Left colon (tissue), 2 donors: ENCODE results near the gene TBC1D5. TPM values are rescaled to one million over a fixed set of nuclear protein-coding genes. Genes with fewer than 3 reads are reported as not detected.
"Not testable (repeated sequence)": the region's sequence is repeated elsewhere in the genome, so short reads cannot be mapped to it uniquely, and the experiment has no call there.

Experiments
- ATAC-seq: fragments of 200-7000 bp; cut with Tn5 transposase; one replicate; pipeline ENCODE4 v1.9.1; 2020; ENCODE audit warnings: mild to moderate bottlenecking, moderate library complexity
- DNase-seq, 2 donors: peaks; one replicate each; pipeline ENCODE4 v3.0.0-alpha.2; 2020
- intact Hi-C, 2 donors: fragments of 100-400 bp; cut with DNase I in 1 of 2; cut with micrococcal nuclease in 1 of 2; formaldehyde crosslinking; loops; one replicate each; pipeline versions ENCODE4 v1.11.2 to v1.14.0; 2022; cut with DNase I, micrococcal nuclease
- total RNA-seq, 2 donors: library from RNA; stranded (reverse); fragmentation: NEBNext Ultra II Directional; extraction: Animal tissue kit (Norgen Biotek cat#: 25700); gene quantifications; one replicate each; pipeline ENCODE4 v1.2.1, GENCODE V29; 2021
- donor health status: DM: no; HTN: no; CAD: no.
- donor health status: DM: yes; HTN: yes; CAD: no.

TBC1D5 gene
- total RNA-seq, 2 donors from 2014 or later, result 32.4 to 34.7 TPM

DNA sequence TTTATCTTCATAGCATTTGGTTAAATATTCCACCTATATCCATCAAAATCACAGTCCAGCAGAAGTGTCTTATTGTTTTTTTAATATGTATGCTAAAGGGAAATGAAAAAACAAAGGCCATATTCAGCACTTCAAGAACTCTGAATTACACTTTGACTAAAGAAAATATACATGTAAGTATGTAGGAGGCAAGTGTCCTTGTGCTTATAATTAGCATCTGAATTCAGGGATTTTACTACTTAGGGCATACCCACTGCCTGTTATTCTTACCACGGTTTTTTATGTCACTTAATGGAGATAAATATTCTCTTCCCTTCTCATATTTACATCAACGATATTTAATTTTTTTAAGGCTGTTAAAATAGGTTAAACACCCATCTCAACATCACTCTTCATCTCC, 117.3 kb downstream of the TBC1D5 start:
- no peak for ATAC-seq
- DNase-seq, result no peak
- intact Hi-C loops, result no loop called here

DNA sequence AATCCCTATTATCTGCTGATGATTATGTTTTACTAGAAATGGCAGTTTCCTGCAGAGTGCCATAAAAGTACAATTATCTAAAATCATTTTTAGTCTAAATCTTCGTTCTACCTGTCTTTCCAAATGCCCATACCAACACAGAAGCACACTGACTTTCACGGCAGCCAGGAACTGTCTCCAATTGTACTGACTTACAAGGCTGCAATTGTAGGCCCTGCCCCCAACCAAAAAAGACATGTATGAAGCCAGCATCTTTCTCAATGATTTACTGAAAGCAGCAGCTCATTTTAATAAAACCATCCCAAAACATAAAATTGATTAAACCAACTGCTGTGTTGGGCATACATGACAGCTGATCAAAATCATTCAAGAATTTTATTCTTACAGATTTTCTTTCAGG, 119.0 kb downstream of the TBC1D5 start:
- ATAC-seq (no peak), DNase-seq (no peak)
- intact Hi-C loops, result no loop called here

DNA sequence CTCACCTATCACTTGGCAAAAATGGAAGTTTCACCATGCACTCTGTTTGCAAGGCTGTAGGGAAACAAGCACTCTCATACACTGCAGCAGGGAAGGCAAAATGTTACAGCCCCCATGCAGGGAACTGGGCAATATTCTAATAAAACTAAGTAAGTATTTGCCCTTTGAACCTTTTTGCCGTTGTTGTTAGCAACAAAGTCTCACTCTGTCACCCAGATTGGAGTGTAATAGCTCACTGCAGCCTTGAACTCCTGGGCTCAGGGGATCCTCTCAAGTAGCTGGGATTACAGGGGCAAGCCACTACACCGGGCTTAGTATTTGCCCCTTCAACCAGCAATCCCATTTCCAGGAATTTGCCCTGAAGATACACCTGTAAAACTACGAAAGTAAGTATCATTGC, 122.5 kb downstream of the TBC1D5 start:
- peak; percentile 19 for ATAC-seq
- intact Hi-C loops, result no loop called here
- no peak for DNase-seq

DNA sequence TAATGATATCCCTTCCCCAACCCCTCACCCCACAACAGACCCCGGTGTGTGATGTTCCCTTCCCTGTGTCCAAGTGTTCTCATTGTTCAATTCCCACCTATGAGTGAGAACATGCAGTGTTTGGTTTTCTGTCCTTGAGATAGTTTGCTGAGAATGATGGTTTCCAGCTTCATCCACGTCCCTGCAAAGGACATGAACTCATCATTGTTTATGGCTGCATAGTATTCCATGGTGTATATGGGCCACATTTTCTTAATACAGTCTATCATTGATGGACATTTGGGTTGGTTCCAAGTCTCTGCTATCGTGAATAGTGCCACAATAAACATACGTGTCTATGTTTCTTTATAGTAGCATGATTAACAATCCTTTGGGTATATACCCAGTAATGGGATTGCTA, 129.4 kb downstream of the TBC1D5 start:
- ATAC-seq, intact Hi-C loops, DNase-seq: not testable (repeated sequence)

DNA sequence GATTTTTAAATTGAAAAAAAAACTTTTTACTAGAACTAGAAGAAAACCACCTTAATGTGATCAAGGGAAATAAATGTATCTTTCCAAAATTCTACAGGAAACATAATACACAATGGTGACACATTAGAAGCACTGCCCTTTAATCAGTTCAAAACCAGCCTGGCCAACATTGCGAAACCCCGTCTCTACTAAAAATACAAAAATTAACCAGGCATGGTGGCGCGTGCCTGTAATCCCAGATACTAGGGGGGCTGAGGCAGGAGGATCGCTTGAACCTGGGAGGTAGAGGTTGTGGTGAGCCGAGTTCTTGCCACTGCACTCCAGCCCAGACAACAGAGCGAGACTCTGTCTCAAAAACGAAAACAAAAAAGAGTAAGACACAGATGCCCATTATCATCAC, 134.5 kb downstream of the TBC1D5 start:
- ATAC-seq, result no peak
- DNase-seq, result no peak
- intact Hi-C loops, result no loop called here

DNA sequence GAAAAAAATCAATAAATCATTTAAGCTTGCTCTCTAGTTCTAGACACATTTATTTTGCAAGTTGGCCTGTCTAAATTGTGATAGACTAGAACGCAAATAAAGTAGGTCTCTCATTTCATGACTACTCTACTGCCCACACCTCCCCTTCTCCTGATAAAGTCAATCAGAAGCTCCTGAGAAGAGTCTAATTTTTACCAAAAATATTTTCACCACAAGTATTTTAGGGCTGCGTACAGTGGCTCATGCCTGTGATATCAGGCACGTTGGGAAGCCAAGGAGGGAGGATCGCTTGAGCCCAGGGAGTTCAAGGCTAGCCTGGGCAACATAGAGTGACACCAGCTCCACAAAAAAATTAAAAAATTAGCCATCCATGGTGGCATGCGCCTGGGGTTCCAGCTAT, 136.5 kb downstream of the TBC1D5 start:
- intact Hi-C loops, result no loop called here
- no peak for DNase-seq
- ATAC-seq, result no peak

DNA sequence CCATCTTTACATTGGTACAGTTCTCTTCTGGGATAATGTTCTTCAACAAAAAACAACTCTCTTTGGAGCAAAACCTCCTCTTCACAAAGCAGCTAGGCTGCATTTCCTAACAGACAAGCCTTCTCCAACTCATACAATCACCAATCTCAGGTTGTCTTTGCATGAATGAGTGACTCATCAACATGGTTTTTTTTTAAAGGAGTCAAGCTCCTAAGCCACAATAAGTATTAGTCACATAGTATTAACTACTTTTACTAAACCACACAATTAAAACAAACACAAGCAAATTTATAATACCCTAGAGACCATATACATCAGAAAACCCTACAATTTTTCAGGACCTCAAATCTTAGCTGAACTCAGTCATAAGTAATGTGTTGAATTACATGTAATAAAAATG, 137.4 kb downstream of the TBC1D5 start:
- intact Hi-C loops, result no loop called here
- ATAC-seq, result no peak
- no peak for DNase-seq

DNA sequence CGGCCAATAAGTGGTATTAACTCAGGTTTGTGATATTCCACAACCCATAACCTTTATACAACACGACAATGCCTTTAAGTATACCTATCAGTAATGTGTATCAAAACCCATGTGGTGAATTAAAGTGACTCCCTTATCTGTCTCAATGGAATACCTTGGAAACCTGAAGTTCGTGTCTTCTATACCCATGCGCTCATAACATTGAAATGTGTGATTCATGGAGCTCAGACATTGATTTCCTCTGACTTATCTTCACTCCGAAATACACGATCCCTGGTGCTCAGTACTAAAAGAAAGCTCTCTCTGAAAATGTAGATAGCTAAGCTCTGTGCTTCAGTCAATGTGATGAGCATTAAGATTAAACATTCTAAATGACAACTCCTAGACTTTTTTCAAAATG, 140.3 kb downstream of the TBC1D5 start:
- ATAC-seq, result no peak
- no peak for DNase-seq
- intact Hi-C loops, result no loop called here

DNA sequence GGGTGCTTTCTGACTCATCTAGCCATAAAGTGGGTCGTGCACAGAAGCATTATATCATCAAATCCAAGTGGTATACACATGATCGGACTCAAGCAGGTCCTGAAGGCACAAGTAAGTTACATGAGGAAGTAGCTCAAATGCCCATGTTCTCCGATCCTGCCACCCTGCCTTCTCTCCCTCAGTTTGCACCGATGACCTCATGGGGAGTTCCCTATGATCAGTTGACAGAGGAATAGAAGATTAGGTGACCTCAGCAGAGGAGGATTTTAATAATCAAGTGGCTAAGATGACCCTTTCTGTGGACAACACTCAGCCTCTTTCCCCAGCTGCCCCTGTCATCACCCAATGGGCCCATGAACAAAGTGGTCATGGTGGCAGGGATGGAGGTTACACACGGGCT, 149.5 kb downstream of the TBC1D5 start:
- no peak for ATAC-seq
- DNase-seq, result no peak
- intact Hi-C loops, result no loop called here

DNA sequence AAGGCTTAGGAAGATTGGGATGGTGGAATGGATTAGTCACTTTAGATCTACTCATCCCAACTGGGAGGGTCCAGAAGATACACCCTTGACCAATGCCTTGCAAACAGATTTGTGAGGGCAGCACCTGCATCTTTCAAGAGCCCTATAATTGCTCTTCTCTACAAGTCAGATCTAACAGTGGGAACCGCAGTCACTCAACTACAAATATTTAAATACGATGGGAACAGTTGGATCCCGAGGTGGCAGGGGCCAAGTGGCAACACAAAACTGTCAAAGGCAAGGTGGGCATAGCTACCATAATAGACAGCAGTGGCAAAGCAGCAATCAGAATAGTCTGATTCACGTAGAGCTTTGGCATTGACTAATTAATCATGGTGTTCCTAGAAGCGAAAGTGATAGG, 152.0 kb downstream of the TBC1D5 start:
- DNase-seq (no peak), ATAC-seq (no peak)
- intact Hi-C loops, result no loop called here

DNA sequence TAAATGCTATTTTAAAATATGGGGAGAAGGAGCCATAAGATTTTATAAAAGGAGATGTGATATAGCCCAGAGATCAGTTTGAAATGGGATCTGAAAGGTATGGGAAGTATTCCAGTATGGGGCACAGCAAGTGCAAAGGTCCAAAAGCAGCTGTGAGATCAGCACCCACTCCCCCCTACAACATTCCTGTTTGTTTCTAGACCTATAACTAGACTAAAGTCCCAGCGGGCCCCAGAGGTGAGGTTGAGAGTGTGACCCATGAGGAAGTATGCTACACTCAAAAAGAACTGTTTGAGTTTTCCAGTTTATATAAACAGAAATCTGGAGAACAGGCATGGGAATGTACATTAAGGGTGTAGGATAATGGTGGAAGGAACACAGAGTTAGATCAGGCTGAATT, 152.5 kb downstream of the TBC1D5 start:
- intact Hi-C loops, result no loop called here
- ATAC-seq, result no peak

DNA sequence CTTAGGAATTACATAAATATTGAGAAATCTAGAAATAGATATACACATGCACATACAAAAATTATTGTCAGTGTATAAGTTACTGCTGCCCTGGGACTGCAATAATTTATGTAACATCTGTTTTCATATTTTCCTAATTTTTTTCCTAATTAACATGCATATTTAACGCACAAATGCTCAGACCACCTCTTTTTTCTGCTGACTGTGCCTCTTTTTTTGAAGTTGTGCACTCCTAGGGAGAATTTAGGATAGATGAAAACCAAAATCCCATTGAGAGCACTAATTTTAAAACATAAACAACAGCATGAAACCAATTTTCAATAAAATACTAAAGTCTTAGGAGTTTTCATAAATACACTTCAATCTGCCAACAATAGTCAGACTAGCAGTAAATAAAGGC, 154.0 kb downstream of the TBC1D5 start:
- no peak for DNase-seq
- intact Hi-C loops, result no loop called here
- ATAC-seq, result no peak

More for the DNA sequence above, 152.5 kb downstream of the TBC1D5 start:
- DNase-seq, result no peak

DNA sequence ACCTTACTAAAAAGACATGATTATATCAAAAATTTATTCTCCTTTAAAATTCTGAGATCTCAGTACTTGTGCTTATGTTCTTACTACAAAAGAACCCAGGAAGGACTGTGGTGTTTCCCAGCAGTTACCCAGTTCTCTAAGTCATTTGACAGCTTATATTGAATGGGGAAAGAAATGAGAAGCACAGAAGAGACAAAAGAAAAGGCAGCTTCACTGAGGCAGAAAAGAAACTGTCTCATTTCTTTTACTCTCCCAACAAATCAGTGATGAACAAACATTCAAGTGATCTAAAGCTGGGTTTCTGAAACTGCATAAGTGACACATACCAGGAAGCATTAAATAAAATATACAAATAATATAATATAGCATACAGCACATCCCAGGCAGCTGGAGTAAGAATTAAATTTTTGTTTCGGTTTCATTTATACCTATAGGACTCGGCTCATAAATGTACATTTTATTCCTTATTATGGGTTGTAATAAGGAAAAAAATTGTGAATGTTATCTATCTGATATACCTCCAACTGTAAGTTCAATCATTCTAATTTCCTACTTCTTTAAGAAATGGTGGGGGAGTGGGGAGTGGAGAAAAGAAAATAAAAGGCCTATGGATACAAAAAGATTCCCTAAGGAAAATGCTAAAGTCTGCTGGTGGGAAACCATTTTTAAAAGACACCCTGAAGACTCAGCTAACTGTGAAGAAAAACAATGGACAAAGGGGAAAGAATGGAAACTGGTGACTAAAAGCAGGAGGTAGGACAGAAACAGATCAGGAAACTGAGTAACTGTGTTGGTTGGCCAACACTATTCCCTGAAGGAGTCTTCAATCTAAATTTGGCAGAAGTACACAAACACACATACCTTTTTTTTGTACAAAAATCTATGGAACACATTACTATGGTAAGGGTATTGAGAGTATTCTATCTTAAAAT, 156.8 kb downstream of the TBC1D5 start:
- intact Hi-C loops, result no loop called here
- peak; percentile 96 for ATAC-seq
- DNase-seq, result no peak

DNA sequence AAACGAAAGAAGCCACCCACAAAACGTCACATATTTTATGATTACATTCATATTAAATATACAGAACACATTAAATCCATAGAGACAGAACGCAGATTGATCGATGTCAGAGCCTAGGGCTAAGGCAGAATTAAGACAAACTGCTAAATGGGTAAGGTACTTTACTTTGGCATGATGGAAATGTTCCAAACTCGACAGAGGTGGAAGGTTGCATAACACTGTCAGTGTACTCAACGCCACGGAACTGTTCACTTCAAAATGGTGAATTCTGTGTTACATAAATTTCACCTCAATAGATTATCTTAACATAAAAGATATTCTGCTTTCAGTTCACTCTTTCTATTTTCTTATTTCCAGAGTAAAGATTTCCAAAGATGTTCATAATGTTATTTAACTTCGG, 158.4 kb downstream of the TBC1D5 start:
- DNase-seq (no peak), ATAC-seq (no peak)
- intact Hi-C loops, result no loop called here

DNA sequence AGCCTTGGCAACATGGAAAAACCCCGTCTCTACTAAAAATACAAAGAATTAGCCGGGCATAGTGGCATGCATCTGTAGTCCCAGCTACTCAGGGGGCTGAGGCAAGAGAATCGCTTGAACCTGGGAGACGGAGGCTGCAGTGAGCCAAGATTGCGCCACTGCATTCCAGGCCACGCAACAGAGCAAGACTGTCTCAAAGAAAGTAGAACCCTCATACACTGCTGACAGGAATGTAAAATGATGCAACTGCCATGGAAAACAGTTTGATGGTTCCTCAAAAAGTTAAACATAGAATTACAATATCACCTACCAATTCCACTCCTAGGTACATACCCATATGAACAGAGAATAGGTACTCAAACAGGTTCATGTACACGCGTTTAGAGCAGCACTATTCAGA, 158.9 kb downstream of the TBC1D5 start:
- DNase-seq (no peak), ATAC-seq (no peak)
- intact Hi-C loops, result no loop called here

DNA sequence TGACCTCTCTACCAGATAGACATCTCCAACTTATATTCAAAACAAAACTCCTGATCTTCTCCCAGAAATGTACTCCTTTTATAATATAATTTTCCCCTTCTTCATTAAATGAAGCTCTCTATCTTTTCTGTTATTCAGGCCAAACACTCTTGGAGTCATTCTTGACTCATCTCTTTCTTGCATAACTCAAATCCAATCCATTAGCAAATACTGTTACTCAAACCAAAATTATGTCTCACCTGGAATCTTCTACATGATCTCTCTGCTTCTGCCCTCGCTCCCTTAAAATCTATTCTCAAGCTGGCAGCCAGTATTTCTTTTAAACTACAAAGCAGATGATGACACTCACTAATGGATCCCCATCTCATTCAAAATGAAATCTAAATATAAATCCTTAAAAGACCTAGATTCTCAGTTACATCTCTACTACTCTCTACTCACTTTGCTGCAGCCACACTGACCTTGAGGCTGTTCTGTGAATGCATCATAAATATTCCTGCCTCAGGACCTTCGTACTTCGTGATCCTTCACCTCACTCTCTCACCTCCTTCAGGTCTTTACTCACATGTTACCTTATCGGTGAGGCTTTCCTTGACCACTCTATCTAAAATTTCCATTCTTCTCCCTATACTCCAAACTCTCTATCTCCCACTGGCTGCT, 160.9 kb downstream of the TBC1D5 start:
- intact Hi-C loops, result no loop called here
- ATAC-seq, result no peak

DNA sequence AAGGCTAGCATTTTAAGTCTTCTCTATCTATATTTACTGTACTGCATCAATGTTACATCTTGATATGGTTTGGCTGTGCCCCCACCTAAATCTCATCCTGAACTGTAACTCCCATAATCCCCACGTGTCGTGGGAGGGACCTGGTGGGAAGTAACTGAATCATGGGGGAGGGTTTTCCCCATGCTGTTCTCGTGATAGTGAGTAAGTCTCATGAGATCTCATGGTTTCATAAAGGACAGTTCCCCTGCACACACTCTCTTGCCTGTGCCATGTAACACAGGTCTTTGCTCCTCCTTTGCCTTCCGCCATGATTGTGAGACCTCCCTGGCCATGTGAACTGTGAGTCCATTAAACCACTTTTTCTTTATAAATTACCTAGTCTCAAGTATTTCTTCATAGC, 161.5 kb downstream of the TBC1D5 start:
- intact Hi-C loops, result no loop called here
- ATAC-seq, result no peak
- DNase-seq, result no peak

More for the DNA sequence above, 160.9 kb downstream of the TBC1D5 start:
- DNase-seq, result no peak

DNA sequence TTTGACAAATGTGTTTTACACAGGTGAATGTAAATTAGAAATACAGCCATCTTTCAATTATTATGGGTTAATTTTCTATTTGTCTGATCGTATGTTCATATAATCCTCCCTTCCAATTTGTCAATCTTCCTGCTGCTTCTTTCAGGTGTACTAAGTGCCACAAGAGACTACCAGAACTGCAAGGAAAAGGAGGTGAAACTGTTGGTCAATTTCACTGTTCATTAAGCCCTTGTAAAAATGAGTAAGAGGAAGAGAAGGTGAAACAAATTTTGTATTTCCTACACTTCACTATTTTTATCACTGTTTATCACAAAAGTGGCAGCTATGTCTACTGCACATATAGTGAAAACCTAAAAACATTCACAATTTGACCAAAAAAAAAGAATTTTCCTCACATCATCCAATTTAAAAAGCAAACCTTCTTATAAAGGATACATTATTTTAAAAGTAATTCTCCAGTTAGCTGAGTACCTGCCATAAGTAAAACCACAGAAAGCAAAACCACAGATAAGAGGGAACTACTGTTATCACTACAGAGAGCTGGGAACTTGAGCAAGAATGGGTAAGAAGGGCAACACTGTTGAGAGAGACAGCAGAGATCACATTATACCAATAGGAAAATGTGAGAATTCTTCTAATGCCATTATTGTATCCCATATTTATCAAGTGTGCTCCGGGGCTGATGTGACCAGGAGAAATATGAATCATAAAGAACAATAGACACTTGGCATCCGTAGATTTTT, 163.0 kb downstream of the TBC1D5 start:
- ATAC-seq (no peak), DNase-seq (no peak)
- intact Hi-C loops, result no loop called here

DNA sequence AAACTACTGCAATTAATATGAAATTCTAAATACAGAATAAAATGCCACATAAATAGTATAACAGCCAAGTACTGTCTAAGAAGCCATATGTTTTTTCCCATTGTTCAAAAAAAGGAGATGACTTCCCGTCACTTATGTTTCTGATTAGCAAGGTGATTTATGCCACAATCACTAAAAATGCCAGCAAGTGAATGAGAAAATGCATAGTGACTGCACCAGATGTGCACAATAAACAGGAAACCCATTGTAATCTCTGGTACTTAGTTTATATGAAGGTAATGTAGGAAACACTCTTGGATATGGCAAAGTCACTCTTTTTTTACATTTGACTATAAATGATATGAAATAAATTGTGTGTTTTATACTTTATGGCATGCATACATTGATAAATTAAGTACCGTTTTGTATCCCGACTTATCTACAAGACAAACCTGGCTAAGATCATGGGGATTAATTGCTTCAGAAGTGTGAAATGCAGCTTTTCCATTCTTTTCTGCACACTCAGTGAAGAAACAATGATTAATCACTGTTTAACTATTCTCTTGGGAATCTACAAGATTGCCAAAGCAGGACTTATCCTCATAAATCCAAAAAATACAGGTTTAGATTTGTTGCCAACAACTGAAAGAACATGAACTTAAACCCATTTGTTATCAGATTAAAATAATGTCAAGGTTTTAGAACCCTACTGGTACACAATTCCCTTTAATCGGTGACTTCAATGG, 164.5 kb downstream of the TBC1D5 start:
- intact Hi-C loops, result no loop called here
- no peak for DNase-seq
- no peak for ATAC-seq
